WI38 (cell line): ENCODE measurements around the gene NAPG.
A peak's percentile ranks its signal among the peaks of the same experiment; 100 is the strongest.
"Not testable (repeated sequence)": the region's sequence is repeated elsewhere in the genome, so short reads cannot be mapped to it uniquely, and the experiment has no call there.

Source experiments
- H3K4me3 ChIP-seq: 2 replicates; pipeline ENCODE4 v1.5.1; 2011; ENCODE audit warnings: low read depth, mild to moderate bottlenecking, control low read depth, low read length
- CTCF ChIP-seq: IDR thresholded peaks from 2 replicates; pipeline ENCODE4 v1.5.1; 2012; ENCODE audit warnings: low read depth, mild to moderate bottlenecking, control low read depth, low read length

The NAPG gene

DNA sequence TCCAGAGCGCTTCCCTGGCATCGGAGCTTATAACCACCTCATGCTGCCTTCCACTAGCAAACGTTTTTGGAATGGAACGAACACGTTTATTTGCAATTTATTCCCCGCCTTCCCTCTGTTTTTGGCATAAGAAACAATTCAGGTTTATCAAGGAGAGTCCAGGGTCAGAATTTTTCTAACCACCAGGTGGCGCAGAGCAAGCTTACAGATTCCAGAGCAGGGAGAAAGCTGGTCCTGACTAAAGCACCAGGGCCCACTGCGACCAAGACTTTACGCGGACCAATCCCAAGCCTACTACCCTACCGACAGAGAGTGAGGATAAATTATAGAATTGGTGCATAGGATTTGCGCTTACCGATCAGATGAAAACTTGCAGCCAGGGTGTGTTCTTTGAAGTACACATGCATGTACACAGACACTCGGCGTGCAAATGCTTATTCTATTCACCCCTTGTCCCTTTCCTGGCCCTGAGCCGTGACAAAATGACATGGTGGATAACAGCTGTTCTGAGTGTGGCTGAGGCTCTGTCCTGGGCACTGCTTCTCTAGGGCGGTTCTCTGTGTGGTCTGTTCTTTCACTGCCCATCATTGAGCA is 34.7 kb downstream of the NAPG start:
- TF ChIP-seq CTCF: peak; percentile 64
- no peak overlapping the region for H3K4me3 ChIP-seq

- no peak overlapping the region for H3K4me3 ChIP-seq
- no peak for TF ChIP-seq CTCF
These were observed 36.9 kb downstream of the NAPG start for GRCh38 chr18:10562773-10563160.

- H3K4me3 ChIP-seq: no peak overlapping the region
- TF ChIP-seq CTCF: no peak
These were observed 38.1 kb downstream of the NAPG start for GRCh38 chr18:10563886-10564285.

- no peak for TF ChIP-seq CTCF
- no peak overlapping the region for H3K4me3 ChIP-seq
These were observed 39.3 kb downstream of the NAPG start for GRCh38 chr18:10564975-10565773.

GRCh38 chr18:10565835-10566234 is 40.0 kb downstream of the NAPG start:
- no peak overlapping the region for H3K4me3 ChIP-seq
- TF ChIP-seq CTCF: no peak

DNA sequence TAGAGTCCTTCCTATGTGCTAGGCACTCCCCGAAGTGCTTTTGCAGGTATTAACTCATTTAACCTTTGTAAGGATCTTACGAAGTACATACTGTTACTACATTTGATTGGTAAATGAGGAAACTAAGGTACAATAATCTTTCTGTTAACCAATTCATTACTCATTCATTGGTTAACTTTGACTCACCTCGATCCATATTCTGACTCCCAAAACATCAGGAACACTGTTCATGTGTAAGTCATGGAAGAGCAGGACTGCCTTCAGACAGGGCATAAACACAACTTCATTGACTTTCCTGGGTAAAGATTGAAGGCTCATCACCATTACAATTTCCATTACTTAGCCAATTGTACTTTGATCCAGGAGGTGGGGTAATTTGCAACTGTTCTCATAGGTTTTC is 40.6 kb downstream of the NAPG start:
- no peak for TF ChIP-seq CTCF
- no peak overlapping the region for H3K4me3 ChIP-seq

DNA sequence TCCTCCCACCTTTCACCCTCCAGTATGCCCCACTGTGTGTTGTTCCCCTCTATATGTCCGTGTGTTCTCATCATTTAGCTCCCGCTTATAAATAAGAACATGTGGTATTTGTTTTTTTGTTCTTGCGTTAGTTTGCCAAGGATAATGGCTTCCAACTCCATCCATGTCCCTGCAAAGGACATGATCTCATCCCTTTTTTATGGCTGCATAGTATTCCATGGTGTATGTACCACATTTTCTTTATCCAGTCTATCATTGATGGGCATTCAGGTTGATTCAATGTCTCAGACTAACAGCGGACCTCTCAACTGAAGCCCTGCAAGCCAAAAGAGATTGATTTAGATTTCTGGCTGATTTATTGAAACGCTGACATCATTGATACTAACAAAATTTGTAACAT is 44.1 kb downstream of the NAPG start:
- not testable (repeated sequence) for H3K4me3 ChIP-seq
